Effector CD4-positive, alpha-beta T cell (primary cell): ENCODE data around the gene EIF1.

ENCODE experiments used
- DNase-seq: peaks from one replicate; pipeline ENCODE4 v3.0.0-alpha.2; 2020

Gene EIF1

DNA sequence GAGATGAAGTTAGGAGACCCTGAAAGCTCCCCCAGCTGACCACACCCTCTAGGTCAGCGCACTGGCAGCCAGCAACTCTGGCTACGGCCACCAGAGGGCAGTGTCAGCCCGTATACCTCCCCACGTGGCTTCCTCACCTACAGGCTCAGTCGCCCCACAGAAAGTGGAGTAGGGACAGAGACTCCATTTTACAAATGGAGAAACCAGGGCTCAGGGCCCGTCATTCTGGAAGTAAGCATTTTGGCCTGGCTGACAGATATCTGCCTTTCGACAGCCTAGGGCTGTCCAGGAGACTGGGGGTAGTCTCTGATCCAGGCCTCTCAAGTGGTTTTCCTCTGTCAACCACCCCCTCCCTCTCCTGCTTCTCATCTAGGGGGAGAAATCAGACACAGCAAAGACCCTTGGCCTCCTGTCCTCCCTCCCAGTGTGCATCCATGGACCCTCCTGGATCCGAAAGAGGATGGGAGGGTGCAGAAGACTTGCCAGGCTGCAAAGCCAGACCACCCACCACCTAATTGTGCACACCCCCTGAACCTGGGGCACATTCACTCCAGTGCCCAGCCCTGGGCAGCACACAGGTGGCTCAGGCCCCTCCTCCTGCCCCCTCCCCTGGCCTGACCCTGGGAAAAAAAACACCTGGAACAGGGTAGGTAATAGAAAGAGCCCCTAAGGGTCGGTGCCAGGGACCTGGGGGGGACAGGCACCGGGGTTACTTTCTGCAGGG is 49.6 kb downstream of the EIF1 start:
- peak; percentile 68 for DNase-seq

DNA sequence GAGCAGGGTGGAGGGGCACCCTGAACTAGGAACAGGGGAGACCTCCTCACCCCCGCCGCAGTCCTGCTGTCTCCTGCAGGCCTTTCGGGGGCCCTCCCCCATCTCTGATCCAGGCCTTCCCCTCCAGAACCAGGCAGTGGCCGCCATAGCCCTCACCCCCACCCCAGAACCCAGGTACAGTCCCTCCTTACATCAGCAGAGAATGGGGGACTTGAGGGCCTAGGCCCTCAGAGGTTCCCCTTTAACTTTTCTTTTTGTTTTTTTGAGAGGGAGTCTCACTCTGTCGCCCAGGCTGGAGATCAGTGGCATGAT is 50.1 kb downstream of the EIF1 start:
- DNase-seq: no peak

DNA sequence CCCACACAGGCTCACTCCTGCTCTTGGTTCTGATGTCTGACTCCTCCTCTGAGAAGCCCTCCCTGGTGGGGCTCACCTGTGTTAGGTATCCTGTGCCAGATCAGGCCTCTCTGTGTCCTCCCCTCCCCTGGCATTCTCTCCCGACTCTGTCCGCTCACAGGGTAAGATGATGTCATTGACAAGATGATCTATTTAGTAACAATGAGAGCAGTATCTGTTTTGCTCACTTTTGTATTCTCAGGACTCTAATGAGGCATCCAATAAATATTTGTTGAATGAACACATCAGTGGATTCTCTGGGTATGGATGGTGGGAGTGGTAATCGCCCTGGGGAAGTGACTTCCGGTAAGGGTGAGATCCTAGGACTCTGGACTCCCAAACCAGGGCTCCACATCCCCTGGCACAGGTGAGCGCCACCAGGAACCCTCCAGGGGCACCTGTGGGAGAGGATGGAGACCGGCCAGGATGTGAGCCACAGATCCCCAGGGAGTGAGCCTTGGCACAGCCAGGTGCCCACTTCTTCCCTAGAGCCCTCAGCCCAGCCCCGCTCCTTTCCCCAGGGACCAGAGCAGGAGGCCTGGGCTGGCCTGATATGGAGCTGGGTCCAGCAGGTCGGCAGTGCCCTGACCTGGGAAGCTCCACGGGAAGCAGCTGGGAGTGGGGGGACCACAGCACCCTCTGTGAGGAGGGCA is 51.1 kb downstream of the EIF1 start:
- DNase-seq: no peak

DNA sequence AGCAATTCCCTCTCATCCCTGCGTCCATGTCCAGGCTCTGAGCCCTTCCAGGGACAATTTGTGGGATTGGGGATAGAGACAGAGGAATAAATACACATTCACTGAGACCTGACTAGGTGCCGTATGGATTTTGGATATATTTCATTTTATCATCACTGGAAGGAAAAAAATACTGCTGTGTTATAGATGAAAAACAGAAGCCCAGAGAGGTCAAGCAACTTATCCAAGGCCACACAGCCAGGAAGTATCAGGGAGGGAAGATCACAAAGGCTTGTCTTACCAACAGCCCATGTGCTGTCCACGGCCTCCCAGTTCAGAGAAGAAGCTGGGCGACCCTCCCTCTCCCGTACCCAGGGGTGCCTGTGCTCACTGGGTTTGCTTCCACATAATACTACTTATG is 51.8 kb downstream of the EIF1 start:
- no peak for DNase-seq

DNA sequence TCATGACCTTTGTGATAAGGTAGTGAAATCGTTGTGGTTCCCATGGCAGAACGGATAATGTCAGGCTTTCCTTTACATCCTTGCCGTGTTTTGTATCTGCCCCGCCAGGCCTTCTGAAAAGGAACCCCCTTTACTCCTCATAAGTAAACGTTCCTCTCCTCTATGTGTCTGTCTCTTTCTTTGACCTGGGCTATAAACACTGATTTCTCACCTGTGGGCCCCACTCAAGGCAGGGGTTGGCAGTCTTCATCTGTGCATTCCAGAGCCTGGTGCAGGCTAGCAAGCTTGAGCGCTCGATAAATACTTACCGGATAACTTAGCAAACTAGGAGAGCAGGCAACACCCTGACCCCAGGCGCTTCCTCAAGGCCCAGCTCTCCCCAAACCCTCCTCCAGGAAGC is 53.0 kb downstream of the EIF1 start:
- no peak for DNase-seq
